HepG2 (cell line): ENCODE measurements around the gene FAM174C. TPM values are rescaled to one million over a fixed set of nuclear protein-coding genes. Genes with fewer than 3 reads are reported as not detected.

Experiments
- ATF2 ChIP-seq: sonication (generic); formaldehyde crosslinking; IDR thresholded peaks from 2 replicates; pipeline ENCODE4 v1.4.0; 2020; ENCODE audit warnings: missing genetic modification reagents
- CCDC6 ChIP-seq: sonication (generic); formaldehyde crosslinking; IDR thresholded peaks from 2 replicates; pipeline ENCODE4 v1.8.1; 2022; ENCODE audit warnings: mild to moderate bottlenecking, missing genetic modification reagents, moderate library complexity
- FOXA3 ChIP-seq: IDR thresholded peaks from 2 replicates; pipeline ENCODE4 v1.6.1; 2016; ENCODE audit warnings: missing genetic modification reagents, missing compliant biosample characterization
- FOXC1 ChIP-seq: sonication (generic); formaldehyde crosslinking; IDR thresholded peaks from 2 replicates; pipeline ENCODE4 v1.8.0; 2022; ENCODE audit warnings: mild to moderate bottlenecking, missing genetic modification reagents, borderline replicate concordance
- FOXJ3 ChIP-seq: sonication (generic); formaldehyde crosslinking; IDR thresholded peaks from 2 replicates; pipeline ENCODE4 v1.4.0; 2020; ENCODE audit warnings: missing genetic modification reagents, mild to moderate bottlenecking, borderline replicate concordance
- GATAD1 ChIP-seq: IDR thresholded peaks from 2 replicates; pipeline ENCODE4 v1.6.1; 2016; ENCODE audit warnings: missing genetic modification reagents, missing compliant biosample characterization
- HOXA5 ChIP-seq: sonication (generic); formaldehyde crosslinking; IDR thresholded peaks from 2 replicates; pipeline ENCODE4 v1.4.0; 2020; ENCODE audit warnings: missing genetic modification reagents
- PHF21A ChIP-seq: sonication (generic); formaldehyde crosslinking; IDR thresholded peaks from 2 replicates; pipeline ENCODE4 v1.5.0; 2020; ENCODE audit warnings: mild to moderate bottlenecking, missing genetic modification reagents
- RARA ChIP-seq: IDR thresholded peaks from 2 replicates; pipeline ENCODE4 v1.6.1; 2016; ENCODE audit warnings: missing genetic modification reagents, missing compliant biosample characterization
- RBM22 ChIP-seq: fragments of 200-400 bp; formaldehyde crosslinking; optimal IDR thresholded peaks from 2 replicates; pipeline ENCODE3; 2017; ENCODE audit warnings: mild to moderate bottlenecking, low read length, moderate library complexity
- TP53 ChIP-seq: sonication (generic); formaldehyde crosslinking; conservative IDR thresholded peaks from 2 replicates; pipeline ENCODE4 v1.4.0; 2020; ENCODE audit warnings: missing genetic modification reagents
- XRCC5 ChIP-seq: fragments of 200-400 bp; formaldehyde crosslinking; optimal IDR thresholded peaks from 2 replicates; pipeline ENCODE3; 2017; ENCODE audit warnings: mild to moderate bottlenecking, low read length
- YEATS4 ChIP-seq: sonication (generic); formaldehyde crosslinking; IDR thresholded peaks from 2 replicates; pipeline ENCODE4 v1.4.0; 2020; ENCODE audit warnings: missing genetic modification reagents, borderline replicate concordance
- ZIK1 ChIP-seq: sonication (generic); formaldehyde crosslinking; IDR thresholded peaks from 2 replicates; pipeline ENCODE4 v1.5.0; 2020; ENCODE audit warnings: mild to moderate bottlenecking, low read depth, missing genetic modification reagents, borderline replicate concordance
- ZNF121 ChIP-seq: sonication (generic); formaldehyde crosslinking; IDR thresholded peaks from 2 replicates; pipeline ENCODE4 v1.5.0; 2020; ENCODE audit warnings: mild to moderate bottlenecking, missing genetic modification reagents
- ZNF441 ChIP-seq: sonication (generic); formaldehyde crosslinking; IDR thresholded peaks from 2 replicates; pipeline ENCODE4 v1.7.0; 2021; ENCODE audit warnings: missing genetic modification reagents, borderline replicate concordance
- ZNF766 ChIP-seq: sonication (generic); formaldehyde crosslinking; IDR thresholded peaks from 2 replicates; pipeline ENCODE4 v1.5.0; 2020; ENCODE audit warnings: missing genetic modification reagents, borderline replicate concordance
- polyA plus RNA-seq, 8 experiments: library from polyadenylated mRNA; depleted of rRNA in 3 of 8; stranded (reverse) in 7 of 8; unstranded in 1 of 8; fragments of >200 nt; fragmentation: Illumina TruSeq in 4 of 8; extraction: Trizol in 4 of 8; gene quantifications; 2 replicates each; pipeline versions ENCODE4 v1.2.1 to v1.2.3, GENCODE V29; 2011 to 2016; ENCODE audit warnings: low read depth in 4 of 8, missing spikeins in 1 of 8, mixed read lengths in 1 of 8; ENCODE audit not compliant: insufficient read depth in 1 of 8
- total RNA-seq, 5 experiments: library from RNA; depleted of rRNA; stranded (reverse); fragments of >200 nt; fragmentation: Illumina TruSeq; extraction: Trizol; gene quantifications; 2 replicates each; pipeline ENCODE4 v1.2.3, GENCODE V29; 2016; ENCODE audit warnings: low read depth in 1 of 5
- TF ChIP-seq, protein P1 (sequence below): sonication (generic); formaldehyde crosslinking; IDR thresholded peaks from 2 replicates; pipeline ENCODE4 v1.4.0; 2020; ENCODE audit warnings: missing genetic modification reagents, borderline replicate concordance
- TF ChIP-seq, protein P2 (sequence below): sonication (generic); formaldehyde crosslinking; IDR thresholded peaks from 2 replicates; pipeline ENCODE4 v1.9.0; 2022; ENCODE audit warnings: missing genetic modification reagents, mild to moderate bottlenecking, borderline replicate concordance
- TF ChIP-seq, protein P3 (sequence below): sonication (generic); formaldehyde crosslinking; IDR thresholded peaks from 2 replicates; pipeline ENCODE4 v1.4.0; 2020; ENCODE audit warnings: missing genetic modification reagents

Gene FAM174C
- total and polyA plus RNA-seq, 2 of the 13 experiments (the other 11 are each of a cell fraction or from before 2014, with no cell fraction given): 19.5 to 31.3 TPM

- TF ChIP-seq ZNF121 (CRISPR knock-in tag): no peak
- TF ChIP-seq ZNF441: peak; percentile 53; the same call in 1 of the 2 replicates
- peak; percentile 79 for TF ChIP-seq CCDC6 (CRISPR knock-in tag)
- TF ChIP-seq, protein P1, sequence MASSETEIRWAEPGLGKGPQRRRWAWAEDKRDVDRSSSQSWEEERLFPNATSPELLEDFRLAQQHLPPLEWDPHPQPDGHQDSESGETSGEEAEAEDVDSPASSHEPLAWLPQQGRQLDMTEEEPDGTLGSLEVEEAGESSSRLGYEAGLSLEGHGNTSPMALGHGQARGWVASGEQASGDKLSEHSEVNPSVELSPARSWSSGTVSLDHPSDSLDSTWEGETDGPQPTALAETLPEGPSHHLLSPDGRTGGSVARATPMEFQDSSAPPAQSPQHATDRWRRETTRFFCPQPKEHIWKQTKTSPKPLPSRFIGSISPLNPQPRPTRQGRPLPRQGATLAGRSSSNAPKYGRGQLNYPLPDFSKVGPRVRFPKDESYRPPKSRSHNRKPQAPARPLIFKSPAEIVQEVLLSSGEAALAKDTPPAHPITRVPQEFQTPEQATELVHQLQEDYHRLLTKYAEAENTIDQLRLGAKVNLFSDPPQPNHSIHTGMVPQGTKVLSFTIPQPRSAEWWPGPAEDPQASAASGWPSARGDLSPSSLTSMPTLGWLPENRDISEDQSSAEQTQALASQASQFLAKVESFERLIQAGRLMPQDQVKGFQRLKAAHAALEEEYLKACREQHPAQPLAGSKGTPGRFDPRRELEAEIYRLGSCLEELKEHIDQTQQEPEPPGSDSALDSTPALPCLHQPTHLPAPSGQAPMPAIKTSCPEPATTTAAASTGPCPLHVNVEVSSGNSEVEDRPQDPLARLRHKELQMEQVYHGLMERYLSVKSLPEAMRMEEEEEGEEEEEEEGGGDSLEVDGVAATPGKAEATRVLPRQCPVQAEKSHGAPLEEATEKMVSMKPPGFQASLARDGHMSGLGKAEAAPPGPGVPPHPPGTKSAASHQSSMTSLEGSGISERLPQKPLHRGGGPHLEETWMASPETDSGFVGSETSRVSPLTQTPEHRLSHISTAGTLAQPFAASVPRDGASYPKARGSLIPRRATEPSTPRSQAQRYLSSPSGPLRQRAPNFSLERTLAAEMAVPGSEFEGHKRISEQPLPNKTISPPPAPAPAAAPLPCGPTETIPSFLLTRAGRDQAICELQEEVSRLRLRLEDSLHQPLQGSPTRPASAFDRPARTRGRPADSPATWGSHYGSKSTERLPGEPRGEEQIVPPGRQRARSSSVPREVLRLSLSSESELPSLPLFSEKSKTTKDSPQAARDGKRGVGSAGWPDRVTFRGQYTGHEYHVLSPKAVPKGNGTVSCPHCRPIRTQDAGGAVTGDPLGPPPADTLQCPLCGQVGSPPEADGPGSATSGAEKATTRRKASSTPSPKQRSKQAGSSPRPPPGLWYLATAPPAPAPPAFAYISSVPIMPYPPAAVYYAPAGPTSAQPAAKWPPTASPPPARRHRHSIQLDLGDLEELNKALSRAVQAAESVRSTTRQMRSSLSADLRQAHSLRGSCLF: no peak
- 0 out of 2 replicates have a peak, but pooled peaks have one; percentile 17 for TF ChIP-seq ZNF766 (CRISPR knock-in tag)
- TF ChIP-seq, protein P2, sequence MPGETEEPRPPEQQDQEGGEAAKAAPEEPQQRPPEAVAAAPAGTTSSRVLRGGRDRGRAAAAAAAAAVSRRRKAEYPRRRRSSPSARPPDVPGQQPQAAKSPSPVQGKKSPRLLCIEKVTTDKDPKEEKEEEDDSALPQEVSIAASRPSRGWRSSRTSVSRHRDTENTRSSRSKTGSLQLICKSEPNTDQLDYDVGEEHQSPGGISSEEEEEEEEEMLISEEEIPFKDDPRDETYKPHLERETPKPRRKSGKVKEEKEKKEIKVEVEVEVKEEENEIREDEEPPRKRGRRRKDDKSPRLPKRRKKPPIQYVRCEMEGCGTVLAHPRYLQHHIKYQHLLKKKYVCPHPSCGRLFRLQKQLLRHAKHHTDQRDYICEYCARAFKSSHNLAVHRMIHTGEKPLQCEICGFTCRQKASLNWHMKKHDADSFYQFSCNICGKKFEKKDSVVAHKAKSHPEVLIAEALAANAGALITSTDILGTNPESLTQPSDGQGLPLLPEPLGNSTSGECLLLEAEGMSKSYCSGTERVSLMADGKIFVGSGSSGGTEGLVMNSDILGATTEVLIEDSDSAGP: peak; percentile 94
- 0 out of 2 replicates have a peak, but pooled peaks have one; percentile 28 for TF ChIP-seq TP53 (CRISPR knock-in tag)
- TF ChIP-seq XRCC5: peak; percentile 26
- peak; percentile 91 for TF ChIP-seq RARA (CRISPR knock-in tag)
- peak; percentile 99 for TF ChIP-seq RBM22
- peak; percentile 82 for TF ChIP-seq PHF21A
- TF ChIP-seq GATAD1 (CRISPR knock-in tag): 0 out of 2 replicates have a peak, but pooled peaks have one; percentile 48
- no peak; the same call in 1 of the 2 replicates for TF ChIP-seq ZIK1 (CRISPR knock-in tag)
- peak; percentile 57; the same call in 1 of the 2 replicates for TF ChIP-seq ATF2 (CRISPR knock-in tag)
- TF ChIP-seq FOXC1 (CRISPR knock-in tag): peak; percentile 89
- peak; percentile 69 for TF ChIP-seq HOXA5 (CRISPR knock-in tag)
- peak; percentile 69; the same call in 1 of the 2 replicates for TF ChIP-seq YEATS4 (CRISPR knock-in tag)
- TF ChIP-seq, protein P3, sequence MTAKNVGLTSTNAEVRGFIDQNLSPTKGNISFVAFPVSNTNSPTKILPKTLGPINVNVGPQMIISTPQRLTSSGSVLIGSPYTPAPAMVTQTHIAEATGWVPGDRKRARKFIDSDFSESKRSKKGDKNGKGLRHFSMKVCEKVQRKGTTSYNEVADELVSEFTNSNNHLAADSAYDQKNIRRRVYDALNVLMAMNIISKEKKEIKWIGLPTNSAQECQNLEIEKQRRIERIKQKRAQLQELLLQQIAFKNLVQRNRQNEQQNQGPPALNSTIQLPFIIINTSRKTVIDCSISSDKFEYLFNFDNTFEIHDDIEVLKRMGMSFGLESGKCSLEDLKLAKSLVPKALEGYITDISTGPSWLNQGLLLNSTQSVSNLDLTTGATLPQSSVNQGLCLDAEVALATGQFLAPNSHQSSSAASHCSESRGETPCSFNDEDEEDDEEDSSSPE (CRISPR knock-in tag): 0 out of 2 replicates have a peak, but pooled peaks have one; percentile 45
- no peak for TF ChIP-seq FOXJ3 (CRISPR knock-in tag)
- peak; percentile 69 for TF ChIP-seq FOXA3
Measured at GRCh38 chr19:1259206-1259875, 16.0 kb upstream of the FAM174C start (continued).
